GM23338 (cell line): ENCODE results near the gene UBE2D1. TPM values are rescaled to one million over a fixed set of nuclear protein-coding genes. Genes with fewer than 3 reads are reported as not detected.

ENCODE experiments used
- ATAC-seq: fragments of 200-7000 bp; cut with Tn5 transposase; 3 replicates; pipeline ENCODE4 v1.9.1; 2020
- DNase-seq: peaks from one replicate; pipeline ENCODE4 v3.0.0-alpha.2; 2015; ENCODE audit warnings: low spot score
- H2AFZ ChIP-seq: fragments of 200-600 bp; sonication (generic); 2 replicates; pipeline ENCODE4 v1.8.0; 2016; ENCODE audit warnings: antibody characterized with exemption, mild to moderate bottlenecking, moderate library complexity
- H3F3A ChIP-seq: fragments of 200-600 bp; sonication (generic); replicated peaks from 2 replicates; pipeline ENCODE4 v1.8.0; 2017; ENCODE audit warnings: antibody characterized with exemption, mixed run types, low read depth
- H3K27ac ChIP-seq: fragments of 200-600 bp; sonication (generic); 2 replicates; pipeline ENCODE4 v1.6.1; 2016; ENCODE audit warnings: low read depth
- H3K27me3 ChIP-seq: fragments of 200-600 bp; sonication (generic); 2 replicates; pipeline ENCODE4 v1.8.0; 2016; ENCODE audit warnings: mild to moderate bottlenecking, mixed run types, moderate library complexity; ENCODE audit not compliant: insufficient read depth
- H3K36me3 ChIP-seq: fragments of 200-600 bp; sonication (generic); 2 replicates; pipeline ENCODE4 v1.8.0; 2016; ENCODE audit warnings: mild to moderate bottlenecking; ENCODE audit not compliant: insufficient read depth
- H3K4me1 ChIP-seq: fragments of 200-600 bp; sonication (generic); 2 replicates; pipeline ENCODE4 v1.8.0; 2016; ENCODE audit warnings: mild to moderate bottlenecking, moderate library complexity; ENCODE audit not compliant: insufficient read depth
- H3K4me2 ChIP-seq: fragments of 200-600 bp; sonication (generic); 2 replicates; pipeline ENCODE4 v1.7.1; 2017; ENCODE audit warnings: mixed run types
- H3K4me3 ChIP-seq: fragments of 200-600 bp; sonication (generic); 2 replicates; pipeline ENCODE4 v1.6.1; 2016; ENCODE audit warnings: mixed run types
- H3K79me2 ChIP-seq: fragments of 200-600 bp; sonication (generic); replicated peaks from 2 replicates; pipeline ENCODE4 v1.8.0; 2017; ENCODE audit warnings: mild to moderate bottlenecking; ENCODE audit not compliant: insufficient read depth
- H3K9me2 ChIP-seq: fragments of 200-600 bp; sonication (generic); 2 replicates; pipeline ENCODE4 v1.8.0; 2017; ENCODE audit not compliant: insufficient read depth
- H4K20me1 ChIP-seq: fragments of 200-600 bp; sonication (generic); replicated peaks from 2 replicates; pipeline ENCODE4 v1.8.0; 2017; ENCODE audit warnings: mild to moderate bottlenecking; ENCODE audit not compliant: insufficient read depth
- H3K27ac Mint-ChIP-seq: 2 replicates; pipeline ENCODE4 v1.8.0; 2020; ENCODE audit warnings: inconsistent platforms, mild to moderate bottlenecking, moderate library complexity, mixed read lengths
- H3K27me3 Mint-ChIP-seq: 3 replicates; pipeline ENCODE4 v1.8.0; 2022; ENCODE audit warnings: low read depth, mild to moderate bottlenecking, moderate library complexity, mixed read lengths, inconsistent platforms; ENCODE audit not compliant: insufficient read depth, poor library complexity
- H3K36me3 Mint-ChIP-seq: 3 replicates; pipeline ENCODE4 v1.8.0; 2021; ENCODE audit warnings: low read depth, mild to moderate bottlenecking, inconsistent platforms, moderate library complexity, mixed read lengths
- H3K4me1 Mint-ChIP-seq: 3 replicates; pipeline ENCODE4 v1.8.0; 2020; ENCODE audit warnings: mild to moderate bottlenecking, inconsistent platforms, mixed read lengths
- H3K4me3 Mint-ChIP-seq: 3 replicates; pipeline ENCODE4 v1.8.0; 2021; ENCODE audit warnings: moderate library complexity, mild to moderate bottlenecking, inconsistent platforms, mixed read lengths
- H3K9me3 Mint-ChIP-seq: 3 replicates; pipeline ENCODE4 v1.8.0; 2020; ENCODE audit warnings: moderate library complexity, mild to moderate bottlenecking, inconsistent platforms, mixed read lengths
- ETS1 ChIP-seq: IDR thresholded peaks from 2 replicates; pipeline ENCODE4 v1.6.1; 2016; ENCODE audit warnings: antibody characterized with exemption
- EZH2 ChIP-seq: fragments of 200-600 bp; sonication (generic); IDR thresholded peaks from one replicate; pipeline ENCODE4 v1.8.0; 2017; ENCODE audit warnings: antibody characterized with exemption, mild to moderate bottlenecking, low read depth; ENCODE audit not compliant: unreplicated experiment
- EZH2phosphoT487 ChIP-seq: fragments of 200-600 bp; sonication (generic); IDR thresholded peaks from one replicate; pipeline ENCODE4 v1.8.1; 2018; ENCODE audit warnings: antibody characterized with exemption; ENCODE audit not compliant: unreplicated experiment
- JUNB ChIP-seq: IDR thresholded peaks from one replicate; pipeline ENCODE4 v1.6.1; 2016; ENCODE audit warnings: antibody characterized with exemption; ENCODE audit not compliant: unreplicated experiment
- NANOG ChIP-seq: IDR thresholded peaks from 2 replicates; pipeline ENCODE4 v1.6.1; 2016; ENCODE audit warnings: antibody characterized with exemption, borderline replicate concordance
- POLR2AphosphoS5 ChIP-seq: IDR thresholded peaks from 2 replicates; pipeline ENCODE4 v1.6.1; 2016; ENCODE audit warnings: antibody characterized with exemption, low read depth
- STAT1 ChIP-seq: IDR thresholded peaks from one replicate; pipeline ENCODE4 v1.6.1; 2016; ENCODE audit warnings: antibody characterized with exemption; ENCODE audit not compliant: unreplicated experiment
- ZNF114 ChIP-seq: fragments of 250-450 bp; sonication (Bioruptor Pico); IDR thresholded peaks from 2 replicates; pipeline ENCODE4 v1.5.0; 2020; ENCODE audit warnings: mild to moderate bottlenecking, moderate library complexity
- ZNF331 ChIP-seq: fragments of 250-450 bp; sonication (Bioruptor Pico); IDR thresholded peaks from 2 replicates; pipeline ENCODE4 v1.5.0; 2020; ENCODE audit warnings: low read depth, mild to moderate bottlenecking, moderate library complexity
- ZNF462 ChIP-seq: fragments of 250-450 bp; sonication (Bioruptor Pico); IDR thresholded peaks from 2 replicates; pipeline ENCODE4 v1.5.0; 2020; ENCODE audit warnings: mild to moderate bottlenecking, moderate library complexity
- polyA plus RNA-seq: library from polyadenylated mRNA; unstranded; fragments of >200 nt; fragmentation: Nextera tagmentation; extraction: Ambion mirVana; gene quantifications from 2 replicates; pipeline ENCODE4 v1.2.1, GENCODE V29; 2016
- total RNA-seq: library from RNA; depleted of rRNA; stranded (reverse); fragments of >200 nt; shearing (Covaris generic); gene quantifications from 2 replicates; pipeline ENCODE4 v1.2.3, GENCODE V29; 2014
- TF ChIP-seq, protein P1 (sequence below): IDR thresholded peaks from one replicate; pipeline ENCODE4 v1.6.1; 2018; ENCODE audit warnings: antibody characterized with exemption; ENCODE audit not compliant: unreplicated experiment

Gene UBE2D1
- total and polyA plus RNA-seq, 2 experiments from 2014 or later: 39.5 to 64.9 TPM

- TF ChIP-seq ZNF462 (CRISPR knock-in tag) (no peak), ZNF114 (CRISPR knock-in tag) (no peak), NANOG (no peak)
These were observed 12.0 kb upstream of the UBE2D1 start (continued) for GRCh38 chr10:58322835-58323209.

DNA sequence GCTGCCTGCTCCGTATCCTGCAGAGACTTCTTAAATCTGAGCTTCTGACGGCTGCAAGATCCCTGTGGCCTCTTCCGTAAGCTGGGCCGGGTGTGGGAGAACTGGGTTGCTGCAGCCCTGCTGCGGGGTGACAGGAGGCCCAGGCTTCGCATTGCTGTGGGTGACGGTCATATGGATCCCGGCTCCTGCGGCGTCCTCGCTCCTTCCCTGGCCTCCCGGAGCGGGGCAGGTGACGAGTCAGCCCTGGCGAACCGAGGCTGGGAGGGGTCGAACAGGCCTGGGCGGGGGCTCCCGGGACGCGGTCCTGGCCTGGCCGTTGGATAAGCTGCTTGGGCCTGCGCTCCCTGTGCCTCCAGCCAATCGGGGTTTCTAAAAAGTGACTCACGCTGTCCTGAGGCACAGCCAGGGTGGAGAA is 7.8 kb upstream of the UBE2D1 start:
- Histone ChIP-seq H2AFZ (peak overlapping the region; percentile 97), H3K4me2 (peak overlapping the region; percentile 83), H3K4me3 (peak overlapping the region; percentile 62), H3K79me2 (no peaks in the 10 kb centered on the region), H3K9me2 (peaks cover 10% of the 10 kb centered on the region; the same call in 1 of the 2 replicates), H3K27me3 (peaks cover 9% of the 10 kb centered on the region), H3K36me3 (no peaks in the 10 kb centered on the region), H3F3A (no peaks in the 10 kb centered on the region), H3K4me1 (no peaks in the 10 kb centered on the region), H4K20me1 (no peaks in the 10 kb centered on the region), H3K27ac (no peak overlapping the region)
- TF ChIP-seq, protein P1, sequence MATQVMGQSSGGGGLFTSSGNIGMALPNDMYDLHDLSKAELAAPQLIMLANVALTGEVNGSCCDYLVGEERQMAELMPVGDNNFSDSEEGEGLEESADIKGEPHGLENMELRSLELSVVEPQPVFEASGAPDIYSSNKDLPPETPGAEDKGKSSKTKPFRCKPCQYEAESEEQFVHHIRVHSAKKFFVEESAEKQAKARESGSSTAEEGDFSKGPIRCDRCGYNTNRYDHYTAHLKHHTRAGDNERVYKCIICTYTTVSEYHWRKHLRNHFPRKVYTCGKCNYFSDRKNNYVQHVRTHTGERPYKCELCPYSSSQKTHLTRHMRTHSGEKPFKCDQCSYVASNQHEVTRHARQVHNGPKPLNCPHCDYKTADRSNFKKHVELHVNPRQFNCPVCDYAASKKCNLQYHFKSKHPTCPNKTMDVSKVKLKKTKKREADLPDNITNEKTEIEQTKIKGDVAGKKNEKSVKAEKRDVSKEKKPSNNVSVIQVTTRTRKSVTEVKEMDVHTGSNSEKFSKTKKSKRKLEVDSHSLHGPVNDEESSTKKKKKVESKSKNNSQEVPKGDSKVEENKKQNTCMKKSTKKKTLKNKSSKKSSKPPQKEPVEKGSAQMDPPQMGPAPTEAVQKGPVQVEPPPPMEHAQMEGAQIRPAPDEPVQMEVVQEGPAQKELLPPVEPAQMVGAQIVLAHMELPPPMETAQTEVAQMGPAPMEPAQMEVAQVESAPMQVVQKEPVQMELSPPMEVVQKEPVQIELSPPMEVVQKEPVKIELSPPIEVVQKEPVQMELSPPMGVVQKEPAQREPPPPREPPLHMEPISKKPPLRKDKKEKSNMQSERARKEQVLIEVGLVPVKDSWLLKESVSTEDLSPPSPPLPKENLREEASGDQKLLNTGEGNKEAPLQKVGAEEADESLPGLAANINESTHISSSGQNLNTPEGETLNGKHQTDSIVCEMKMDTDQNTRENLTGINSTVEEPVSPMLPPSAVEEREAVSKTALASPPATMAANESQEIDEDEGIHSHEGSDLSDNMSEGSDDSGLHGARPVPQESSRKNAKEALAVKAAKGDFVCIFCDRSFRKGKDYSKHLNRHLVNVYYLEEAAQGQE: no peak
- TF ChIP-seq EZH2 (no peak), ETS1 (no peak), JUNB (no peak), STAT1 (no peak), ZNF331 (no peak), EZH2phosphoT487 (no peak), NANOG (no peak), ZNF114 (CRISPR knock-in tag) (no peak), POLR2AphosphoS5 (no peak)
- Mint-ChIP-seq H3K27me3 (peaks cover 11% of the 10 kb centered on the region), H3K4me1 (peaks cover 3% of the 10 kb centered on the region; the same call in 2 of the 3 replicates), H3K9me3 (peaks cover 3% of the 10 kb centered on the region; the same call in 1 of the 3 replicates), H3K4me3 (peak overlapping the region; percentile 42; the same call in 1 of the 3 replicates), H3K36me3 (no peaks in the 10 kb centered on the region), H3K27ac (no peak overlapping the region)
- DNase-seq (peak; percentile 70), ATAC-seq (peak; percentile 96)
